Muscle layer of colon (tissue), 2 donors: Measurements from ENCODE around the gene CTNNA3.

Experiments
- H3K27ac ChIP-seq: one replicate; pipeline ENCODE4 v1.7.0; 2013; ENCODE audit warnings: low read depth, mild to moderate bottlenecking, low read length, moderate library complexity
- H3K27me3 ChIP-seq, 2 donors: one replicate each; pipeline ENCODE4 v1.7.0; 2013; ENCODE audit warnings: low read length in 2 of 2, mild to moderate bottlenecking in 2 of 2; ENCODE audit not compliant: insufficient read depth in 2 of 2, control insufficient read depth in 1 of 2
- H3K36me3 ChIP-seq: one replicate; pipeline ENCODE4 v1.7.0; 2013; ENCODE audit warnings: mild to moderate bottlenecking, low read length; ENCODE audit not compliant: insufficient read depth
- H3K4me1 ChIP-seq: one replicate; pipeline ENCODE4 v1.7.0; 2013; ENCODE audit warnings: mild to moderate bottlenecking, low read length; ENCODE audit not compliant: insufficient read depth
- H3K4me3 ChIP-seq, 2 donors: one replicate each; pipeline ENCODE4 v1.7.0; 2013; ENCODE audit warnings: low read length in 2 of 2, low read depth in 1 of 2, mild to moderate bottlenecking in 1 of 2, moderate library complexity in 1 of 2
- H3K9ac ChIP-seq: one replicate; pipeline ENCODE4 v1.7.0; 2013; ENCODE audit warnings: low read length
- H3K9me3 ChIP-seq: one replicate; pipeline ENCODE4 v1.7.0; 2013; ENCODE audit warnings: mild to moderate bottlenecking, low read length
- donor health status: abdominal sarcoma.
- donor health status: Adenocarcinoma of cecum.

Gene CTNNA3

GRCh38 chr10:66242885-66243284 lies 1453.1 kb downstream of the CTNNA3 start:
- Histone ChIP-seq H3K4me1 (no peaks in the 10 kb centered on the region), H3K27me3 (no peaks in the 10 kb centered on the region), H3K36me3 (no peaks in the 10 kb centered on the region), H3K4me3 (no peak overlapping the region), H3K9ac (no peak overlapping the region), H3K9me3 (no peaks in the 10 kb centered on the region), H3K27ac (no peak overlapping the region)

GRCh38 chr10:66239062-66239461 lies 1456.9 kb downstream of the CTNNA3 start:
- no peaks in the 10 kb centered on the region for H3K4me1 ChIP-seq
- no peaks in the 10 kb centered on the region for H3K9me3 ChIP-seq
- no peak overlapping the region for H3K4me3 ChIP-seq
- H3K27ac ChIP-seq: no peak overlapping the region
- H3K27me3 ChIP-seq: no peaks in the 10 kb centered on the region
- H3K9ac ChIP-seq: no peak overlapping the region
- H3K36me3 ChIP-seq: no peaks in the 10 kb centered on the region

- H3K36me3 ChIP-seq: no peaks in the 10 kb centered on the region
- H3K9me3 ChIP-seq: no peaks in the 10 kb centered on the region
- no peak overlapping the region for H3K4me3 ChIP-seq
- H3K9ac ChIP-seq: no peak overlapping the region
- no peak overlapping the region for H3K27ac ChIP-seq
- no peaks in the 10 kb centered on the region for H3K4me1 ChIP-seq
- no peaks in the 10 kb centered on the region for H3K27me3 ChIP-seq
Observed at GRCh38 chr10:66238343-66238742, 1457.7 kb downstream of the CTNNA3 start.

GRCh38 chr10:66234872-66235271 lies 1461.1 kb downstream of the CTNNA3 start:
- Histone ChIP-seq H3K4me1 (no peaks in the 10 kb centered on the region), H3K9me3 (no peaks in the 10 kb centered on the region), H3K4me3 (no peak overlapping the region), H3K36me3 (no peaks in the 10 kb centered on the region), H3K27ac (no peak overlapping the region), H3K27me3 (no peaks in the 10 kb centered on the region), H3K9ac (no peak overlapping the region)

- no peaks in the 10 kb centered on the region for H3K9me3 ChIP-seq
- H3K4me3 ChIP-seq: no peak overlapping the region
- no peaks in the 10 kb centered on the region for H3K27me3 ChIP-seq
- no peaks in the 10 kb centered on the region for H3K36me3 ChIP-seq
- no peak overlapping the region for H3K9ac ChIP-seq
- H3K27ac ChIP-seq: no peak overlapping the region
- no peaks in the 10 kb centered on the region for H3K4me1 ChIP-seq
Observed at GRCh38 chr10:66228887-66229286, 1467.1 kb downstream of the CTNNA3 start.

GRCh38 chr10:66223656-66224055 lies 1472.3 kb downstream of the CTNNA3 start:
- Histone ChIP-seq H3K4me3 (no peak overlapping the region), H3K27ac (no peak overlapping the region), H3K9me3 (no peaks in the 10 kb centered on the region), H3K36me3 (no peaks in the 10 kb centered on the region), H3K9ac (no peak overlapping the region), H3K27me3 (no peaks in the 10 kb centered on the region), H3K4me1 (no peaks in the 10 kb centered on the region)

- no peak overlapping the region for H3K4me3 ChIP-seq
- H3K27me3 ChIP-seq: no peaks in the 10 kb centered on the region
- no peaks in the 10 kb centered on the region for H3K9me3 ChIP-seq
- no peaks in the 10 kb centered on the region for H3K36me3 ChIP-seq
- H3K4me1 ChIP-seq: no peaks in the 10 kb centered on the region
- H3K27ac ChIP-seq: no peak overlapping the region
- no peak overlapping the region for H3K9ac ChIP-seq
Observed at GRCh38 chr10:66222462-66223046, 1473.4 kb downstream of the CTNNA3 start.

GRCh38 chr10:66218981-66219587 lies 1476.9 kb downstream of the CTNNA3 start:
- no peak overlapping the region for H3K27ac ChIP-seq
- no peaks in the 10 kb centered on the region for H3K9me3 ChIP-seq
- H3K27me3 ChIP-seq: no peaks in the 10 kb centered on the region
- H3K36me3 ChIP-seq: no peaks in the 10 kb centered on the region
- no peaks in the 10 kb centered on the region for H3K4me1 ChIP-seq
- no peak overlapping the region for H3K9ac ChIP-seq
- H3K4me3 ChIP-seq: no peak overlapping the region

GRCh38 chr10:66218289-66218688 lies 1477.7 kb downstream of the CTNNA3 start:
- H3K27me3 ChIP-seq: no peaks in the 10 kb centered on the region
- H3K9ac ChIP-seq: no peak overlapping the region
- H3K9me3 ChIP-seq: no peaks in the 10 kb centered on the region
- no peak overlapping the region for H3K27ac ChIP-seq
- no peaks in the 10 kb centered on the region for H3K36me3 ChIP-seq
- H3K4me3 ChIP-seq: no peak overlapping the region
- H3K4me1 ChIP-seq: no peaks in the 10 kb centered on the region

- H3K36me3 ChIP-seq: no peaks in the 10 kb centered on the region
- H3K27ac ChIP-seq: no peak overlapping the region
- no peaks in the 10 kb centered on the region for H3K27me3 ChIP-seq
Observed at GRCh38 chr10:66215920-66216319, 1480.1 kb downstream of the CTNNA3 start.

GRCh38 chr10:66214721-66215404 lies 1481.1 kb downstream of the CTNNA3 start:
- no peak overlapping the region for H3K4me3 ChIP-seq
- no peaks in the 10 kb centered on the region for H3K4me1 ChIP-seq
- H3K27me3 ChIP-seq: no peaks in the 10 kb centered on the region
- no peak overlapping the region for H3K27ac ChIP-seq
- no peak overlapping the region for H3K9ac ChIP-seq
- no peaks in the 10 kb centered on the region for H3K9me3 ChIP-seq
- H3K36me3 ChIP-seq: no peaks in the 10 kb centered on the region

More at GRCh38 chr10:66215920-66216319, 1480.1 kb downstream of the CTNNA3 start:
- H3K4me1 ChIP-seq: no peaks in the 10 kb centered on the region
- H3K4me3 ChIP-seq: no peak overlapping the region
- no peak overlapping the region for H3K9ac ChIP-seq
- no peaks in the 10 kb centered on the region for H3K9me3 ChIP-seq

- Histone ChIP-seq H3K27me3 (no peaks in the 10 kb centered on the region), H3K27ac (no peak overlapping the region), H3K4me3 (no peak overlapping the region), H3K36me3 (no peaks in the 10 kb centered on the region), H3K4me1 (no peaks in the 10 kb centered on the region), H3K9me3 (no peaks in the 10 kb centered on the region), H3K9ac (no peak overlapping the region)
Observed at GRCh38 chr10:66209025-66209424, 1487.0 kb downstream of the CTNNA3 start.
